Fibroblast of villous mesenchyme (primary cell): Measurements from ENCODE around the gene FAM151B. TPM values are rescaled to one million over a fixed set of nuclear protein-coding genes. Genes with fewer than 3 reads are reported as not detected.
A peak's percentile ranks its signal among the peaks of the same experiment; 100 is the strongest.

ENCODE experiments used
- DNase-seq: peaks from one replicate; pipeline ENCODE4 v3.0.0-alpha.2; 2010; ENCODE audit warnings: low read depth
- H3K4me3 ChIP-seq: 2 replicates; pipeline ENCODE4 v1.5.1; 2011; ENCODE audit warnings: low read depth, mild to moderate bottlenecking, low read length
- total RNA-seq: library from RNA; depleted of rRNA; stranded (reverse); fragments of >200 nt; gene quantifications from 2 replicates; pipeline ENCODE4 v1.2.3, GENCODE V29; 2012
- TF ChIP-seq, protein P1 (sequence below): IDR thresholded peaks from 2 replicates; pipeline ENCODE4 v1.5.1; 2012; ENCODE audit warnings: low read depth, mild to moderate bottlenecking, low read length; ENCODE audit not compliant: insufficient read depth

The FAM151B gene
- total RNA-seq, 1 donor = 8.6 TPM

- DNase-seq = no peak
- H3K4me3 ChIP-seq = no peak overlapping the region
Observed at GRCh38 chr5:80568251-80568650, 80.4 kb downstream of the FAM151B start.

GRCh38 chr5:80569086-80569960 is 81.4 kb downstream of the FAM151B start:
- DNase-seq = no peak
- TF ChIP-seq, protein P1, sequence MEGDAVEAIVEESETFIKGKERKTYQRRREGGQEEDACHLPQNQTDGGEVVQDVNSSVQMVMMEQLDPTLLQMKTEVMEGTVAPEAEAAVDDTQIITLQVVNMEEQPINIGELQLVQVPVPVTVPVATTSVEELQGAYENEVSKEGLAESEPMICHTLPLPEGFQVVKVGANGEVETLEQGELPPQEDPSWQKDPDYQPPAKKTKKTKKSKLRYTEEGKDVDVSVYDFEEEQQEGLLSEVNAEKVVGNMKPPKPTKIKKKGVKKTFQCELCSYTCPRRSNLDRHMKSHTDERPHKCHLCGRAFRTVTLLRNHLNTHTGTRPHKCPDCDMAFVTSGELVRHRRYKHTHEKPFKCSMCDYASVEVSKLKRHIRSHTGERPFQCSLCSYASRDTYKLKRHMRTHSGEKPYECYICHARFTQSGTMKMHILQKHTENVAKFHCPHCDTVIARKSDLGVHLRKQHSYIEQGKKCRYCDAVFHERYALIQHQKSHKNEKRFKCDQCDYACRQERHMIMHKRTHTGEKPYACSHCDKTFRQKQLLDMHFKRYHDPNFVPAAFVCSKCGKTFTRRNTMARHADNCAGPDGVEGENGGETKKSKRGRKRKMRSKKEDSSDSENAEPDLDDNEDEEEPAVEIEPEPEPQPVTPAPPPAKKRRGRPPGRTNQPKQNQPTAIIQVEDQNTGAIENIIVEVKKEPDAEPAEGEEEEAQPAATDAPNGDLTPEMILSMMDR = no peak
- H3K4me3 ChIP-seq = peak overlapping the region; percentile 43

More at GRCh38 chr5:80568251-80568650, 80.4 kb downstream of the FAM151B start:
- TF ChIP-seq, protein P1 = no peak

- TF ChIP-seq, protein P1 = no peak
- DNase-seq = peak; percentile 2
- peak within 1 kb of the TSS; percentile 43 for H3K4me3 ChIP-seq
Observed at GRCh38 chr5:80569961-80570786, 82.3 kb downstream of the FAM151B start, which contains the start of gene ANKRD34B. TSS of gene ANKRD34B (minus strand) at chr5:80570280. CDS start at chr5:80560019, 10,261 bp downstream.

- H3K4me3 ChIP-seq = no peak overlapping the region
- no peak for DNase-seq
- TF ChIP-seq, protein P1 = no peak
Observed at GRCh38 chr5:80573062-80573461, 85.2 kb downstream of the FAM151B start.

- no peak overlapping the region for H3K4me3 ChIP-seq
- TF ChIP-seq, protein P1 = no peak
- DNase-seq = no peak
Observed at GRCh38 chr5:80576383-80576782, 88.5 kb downstream of the FAM151B start.

DNA sequence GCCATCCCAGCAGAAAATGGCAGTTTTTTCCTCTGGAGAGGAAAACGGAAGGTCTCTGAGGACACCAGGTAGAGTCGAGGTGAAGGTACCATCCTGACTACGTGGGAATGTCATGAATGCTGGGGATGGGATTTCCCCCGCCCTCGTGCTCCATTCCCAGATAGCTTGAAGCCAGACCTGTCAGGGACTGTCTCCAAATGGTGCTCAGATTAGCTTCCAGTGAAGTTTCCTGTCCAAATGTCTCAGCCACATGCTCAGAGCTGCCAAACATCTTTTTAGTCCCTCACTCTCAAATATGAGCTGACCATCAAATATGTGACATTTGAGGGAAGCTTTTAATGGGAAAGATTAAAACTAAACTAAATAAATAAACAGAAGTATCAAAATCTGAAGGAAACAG is 89.8 kb downstream of the FAM151B start:
- no peak overlapping the region for H3K4me3 ChIP-seq
- no peak for DNase-seq
- TF ChIP-seq, protein P1 = no peak
